K562 (cell line): Measurements from ENCODE around the gene CNIH3.

Experiments
- AFF1 ChIP-seq, 2 experiments: fragments of 450-650 bp; IDR thresholded peaks; 2 replicates each; pipeline ENCODE4 v1.6.1; 2018; ENCODE audit warnings: mild to moderate bottlenecking in 2 of 2, low read depth in 1 of 2; ENCODE audit not compliant: partially characterized antibody in 2 of 2
- BRCA1 ChIP-seq, 2 experiments: fragments of 450-650 bp in 1 of 2; sonication (generic) in 1 of 2; formaldehyde crosslinking in 1 of 2; IDR thresholded peaks; 2 replicates each; pipeline versions ENCODE4 v1.5.0 to v1.6.1; 2017 to 2020; ENCODE audit warnings: mild to moderate bottlenecking in 1 of 2, missing genetic modification reagents in 1 of 2
- CTCF ChIP-seq, 3 experiments: IDR thresholded peaks in 2 of 3; conservative IDR thresholded peaks in 1 of 3; 2 replicates each; pipeline ENCODE4 v1.5.1; 2011 to 2012; ENCODE audit warnings: low read length in 3 of 3, mild to moderate bottlenecking in 3 of 3, control low read depth in 2 of 3, improper control_type of control experiment in 1 of 3, inconsistent platforms in 1 of 3, low read depth in 1 of 3, mixed read lengths in 1 of 3, moderate library complexity in 1 of 3; ENCODE audit not compliant: insufficient read depth in 2 of 3
- E2F4 ChIP-seq: sonication (generic); formaldehyde crosslinking; IDR thresholded peaks from 2 replicates; pipeline ENCODE4 v1.8.0; 2022; ENCODE audit warnings: mild to moderate bottlenecking, low read depth, missing genetic modification reagents
- E4F1 ChIP-seq: fragments of 250-450 bp; sonication (Bioruptor Pico); IDR thresholded peaks from 2 replicates; pipeline ENCODE4 v1.5.0; 2021; ENCODE audit warnings: mild to moderate bottlenecking, borderline replicate concordance
- ESRRA ChIP-seq: fragments of 450-650 bp; IDR thresholded peaks from 2 replicates; pipeline ENCODE4 v1.6.1; 2014; ENCODE audit warnings: low read depth, mild to moderate bottlenecking, moderate library complexity, borderline replicate concordance
- HINFP ChIP-seq: fragments of 450-650 bp; conservative IDR thresholded peaks from 2 replicates; pipeline ENCODE4 v1.6.1; 2016; ENCODE audit warnings: missing genetic modification characterization, low read depth, mild to moderate bottlenecking, control low read depth, missing compliant biosample characterization
- MEF2A ChIP-seq: IDR thresholded peaks from 2 replicates; pipeline ENCODE4 v1.6.1; 2011; ENCODE audit warnings: low read depth, mild to moderate bottlenecking, low read length, moderate library complexity; ENCODE audit not compliant: control insufficient read depth
- ZFP91 ChIP-seq: sonication (generic); formaldehyde crosslinking; IDR thresholded peaks from 2 replicates; pipeline ENCODE4 v1.8.0; 2022; ENCODE audit warnings: mild to moderate bottlenecking, missing genetic modification reagents
- ZKSCAN8 ChIP-seq: fragments of 200-800 bp; sonication (Bioruptor generic); IDR thresholded peaks from 2 replicates; pipeline ENCODE4 v1.6.1; 2016; ENCODE audit warnings: missing genetic modification characterization, missing compliant biosample characterization
- ZNF232 ChIP-seq: sonication (generic); formaldehyde crosslinking; IDR thresholded peaks from 2 replicates; pipeline ENCODE4 v1.8.0; 2022; ENCODE audit warnings: mild to moderate bottlenecking, missing genetic modification reagents
- ZNF609 ChIP-seq: sonication (generic); formaldehyde crosslinking; IDR thresholded peaks from 2 replicates; pipeline ENCODE4 v1.8.1; 2023; ENCODE audit warnings: missing genetic modification reagents, mild to moderate bottlenecking, borderline replicate concordance

- TF ChIP-seq BRCA1 (IDR thresholded peaks at IDR 0.05) = no peak
- TF ChIP-seq BRCA1 (CRISPR knock-in tag; IDR thresholded peaks at IDR 0.05) = no peak
- no peak for TF ChIP-seq ZNF609 (CRISPR knock-in tag)
- no peak for TF ChIP-seq ESRRA
- no peak for TF ChIP-seq ZKSCAN8 (CRISPR knock-in tag)
- TF ChIP-seq HINFP = no peak
- no peak for TF ChIP-seq ZNF232
- TF ChIP-seq CTCF (IDR thresholded peaks at IDR 0.05 in 2 of 3, conservative IDR thresholded peaks at IDR 0.05 in 1 of 3; ENCODE audit: insufficient read depth in 2 of 3, low read depth in 1 of 3, low read length in 3 of 3) = no peak
- no peak for TF ChIP-seq E2F4 (CRISPR knock-in tag)
- no peak for TF ChIP-seq E4F1
- no peak for TF ChIP-seq AFF1 (IDR thresholded peaks at IDR 0.05; ENCODE audit: low read depth in 1 of 2, partially characterized antibody in 2 of 2)
- no peak for TF ChIP-seq MEF2A
- TF ChIP-seq ZFP91 (CRISPR knock-in tag) = no peak
These were observed 4.0 kb downstream of the CNIH3 start for GRCh38 chr1:224620105-224620504.
